GM12875 (cell line): ENCODE results near the gene TEKTIP1.

Experiments used
- H3K4me3 ChIP-seq: one replicate; pipeline ENCODE4 v1.5.1; 2011; ENCODE audit warnings: low read depth, low read length, control low read depth
- CTCF ChIP-seq: IDR thresholded peaks from 2 replicates; pipeline ENCODE4 v1.5.1; 2011; ENCODE audit warnings: low read depth, mild to moderate bottlenecking, control low read depth, inconsistent platforms, low read length, moderate library complexity, borderline replicate concordance; ENCODE audit not compliant: insufficient read depth

The TEKTIP1 gene

GRCh38 chr19:3570606-3571011 is 31.6 kb downstream of the TEKTIP1 start:
- no peak overlapping the region for H3K4me3 ChIP-seq
- no peak for TF ChIP-seq CTCF

GRCh38 chr19:3572132-3572854 is 33.3 kb downstream of the TEKTIP1 start:
- no peak for TF ChIP-seq CTCF
- peak overlapping the region; percentile 42 for H3K4me3 ChIP-seq

GRCh38 chr19:3572855-3573161 is 33.8 kb downstream of the TEKTIP1 start, which contains the start of gene HMG20B:
TSS of gene HMG20B (plus strand) at chr19:3572944. CDS start at chr19:3573310, 366 bp downstream.
- TF ChIP-seq CTCF: no peak

GRCh38 chr19:3573162-3573857 is 34.3 kb downstream of the TEKTIP1 start:
- H3K4me3 ChIP-seq: peak overlapping the region; percentile 93
- TF ChIP-seq CTCF: no peak

More at GRCh38 chr19:3572855-3573161, 33.8 kb downstream of the TEKTIP1 start, which contains the start of gene HMG20B:
- H3K4me3 ChIP-seq: peak within 1 kb of the TSS; percentile 93

- peak overlapping the region; percentile 93 for H3K4me3 ChIP-seq
- TF ChIP-seq CTCF: no peak
These were observed 35.1 kb downstream of the TEKTIP1 start for GRCh38 chr19:3573858-3574637.

- H3K4me3 ChIP-seq: no peak overlapping the region
- peak; percentile 41; the same call in 1 of the 2 replicates for TF ChIP-seq CTCF
These were observed 36.3 kb downstream of the TEKTIP1 start for GRCh38 chr19:3575260-3575741.
